Measurements from ENCODE around the gene SAP25. TPM values are rescaled to one million over a fixed set of nuclear protein-coding genes. Genes with fewer than 3 reads are reported as not detected.

The SAP25 gene
- total and polyA plus RNA-seq, 2 of the 4 experiments (the other 2 are of a cell fraction), result 1.8 TPM; not detected in 1

- in situ Hi-C loops (cut with MboI; ENCODE audit: low sequenced_read_pairs) (loop anchor here (25.0 kb wide), 1 partner anchor 277 kb away; the partner anchor contains the start of genes SLC12A9 and TRIP6), dilution Hi-C loops (cut with HindIII; ENCODE audit: low sequenced_read_pairs, unreplicated experiment) (no loop called here), intact Hi-C loops (cut with micrococcal nuclease) (loop anchor here (1.0 to 10.0 kb wide), 3 partner anchors 17 to 249 kb away; partner anchors contain the start of genes GNB2 and PCOLCE)
- peak within 1 kb of the TSS; percentile 53; the same call in 1 of the 2 replicates for H3K18ac ChIP-seq (ENCODE audit: low read depth, low read length)
- H3K36me3 ChIP-seq (ENCODE audit: control insufficient read depth, insufficient read depth, low read length), result peaks cover 19% of the 10 kb centered on the region
- H4K20me1 ChIP-seq (ENCODE audit: insufficient read depth, low read length), result peaks cover 33% of the 10 kb centered on the region
- H4K5ac ChIP-seq (ENCODE audit: low read depth, low read length), result peak within 1 kb of the TSS; percentile 81
- H2AFZ ChIP-seq (replicated peaks; ENCODE audit: low read length, poor library complexity), result peak within 1 kb of the TSS; percentile 96
- peak within 1 kb of the TSS; percentile 51 for H2BK120ac ChIP-seq (ENCODE audit: low read depth, low read length)
- H2BK20ac ChIP-seq (ENCODE audit: low read depth, low read length), result no peak within 1 kb of the TSS
- H3K4me1 ChIP-seq (ENCODE audit: control insufficient read depth, insufficient read depth, low read length), result peaks cover 17% of the 10 kb centered on the region
- H3K27ac ChIP-seq (ENCODE audit: insufficient read depth, low read length), result peak within 1 kb of the TSS; percentile 90
- H3K27me3 ChIP-seq (ENCODE audit: control insufficient read depth, insufficient read depth, low read length), result no peaks in the 10 kb centered on the region
- peak; percentile 11 for ATAC-seq (ENCODE audit: low read depth)
- H3K4me3 ChIP-seq (ENCODE audit: insufficient read depth, low read depth, low read length), result peak within 1 kb of the TSS; percentile 72
- peak within 1 kb of the TSS; percentile 83 for H2BK5ac ChIP-seq (ENCODE audit: low read depth, low read length, poor library complexity, severe bottlenecking)
- H4K8ac ChIP-seq (ENCODE audit: low read depth in 2 of 2, low read length in 2 of 2), result peak within 1 kb of the TSS; percentile 91 to 92
- H3K4ac ChIP-seq (ENCODE audit: low read depth, low read length), result peak within 1 kb of the TSS; percentile 95
- peaks cover 2% of the 10 kb centered on the region for H3K9me1 ChIP-seq (ENCODE audit: insufficient read depth, low read length)
- peak within 1 kb of the TSS; percentile 92 for H3K23ac ChIP-seq (ENCODE audit: low read depth, low read length)
- peak within 1 kb of the TSS; percentile 58 for H4K91ac ChIP-seq (ENCODE audit: insufficient read depth, low read depth, low read length)
- peak within 1 kb of the TSS; percentile 99 for H3K4me2 ChIP-seq (ENCODE audit: low read depth, low read length)
- peak within 1 kb of the TSS; percentile 98 for H2AK5ac ChIP-seq (ENCODE audit: low read depth, low read length)
- no peak for DNase-seq
- WGBS, 2 experiments (ENCODE audit: extremely low coverage in 2 of 2, insufficient read length in 1 of 2), result 0% methylated on average over 29 of the region's 61 CpGs; no CpG with 5 or more reads in 1 of the 2 experiments
- H3K56ac ChIP-seq (ENCODE audit: extremely low read depth, insufficient read depth, low read length), result peak within 1 kb of the TSS; percentile 80
- peaks cover 12 to 52% of the 10 kb centered on the region in 2 experiments for H3K79me1 ChIP-seq (ENCODE audit: low read depth in 1 of 2, low read length in 2 of 2)
- no peaks in the 10 kb centered on the region for H3K9me3 ChIP-seq (ENCODE audit: control insufficient read depth, insufficient read depth, low read length)
- no TSS peak for BruUV-seq (replicated peaks)
- CTCF ChIA-PET, result interaction anchor here (0.9 to 1.6 kb wide), 2 partner anchors 16 to 19 kb away, joined by 3 to 4 read pairs; partner anchors contain the start of gene PCOLCE
- peak within 1 kb of the TSS; percentile 36; the same call in 1 of the 3 replicates for H2BK15ac ChIP-seq (ENCODE audit: low read depth, low read length)
- H3K14ac ChIP-seq (replicated peaks; ENCODE audit: low read depth, low read length), result peak within 1 kb of the TSS; percentile 59
- peak within 1 kb of the TSS; percentile 96 for H3K9ac ChIP-seq (ENCODE audit: low read depth, low read length)
- H2AK9ac ChIP-seq (replicated peaks; ENCODE audit: low read depth, low read length, poor library complexity), result peak within 1 kb of the TSS; percentile 96
- POLR2A ChIA-PET (ENCODE audit: unreplicated experiment), result interaction anchor here (0.6 to 1.4 kb wide), 5 partner anchors 17 to 289 kb away, joined by 3 to 7 read pairs (median 4); partner anchors contain the start of genes MOSPD3, PCOLCE, SRRT and ZCWPW1
- TF ChIP-seq CTCF (conservative IDR thresholded peaks at IDR 0.05; ENCODE audit: low read depth, low read length) (no peak), FOS (IDR thresholded peaks at IDR 0.05; ENCODE audit: low read depth, low read length) (no peak), USF2 (IDR thresholded peaks at IDR 0.05; ENCODE audit: low read depth, low read length) (peak; percentile 51; the same call in 1 of the 2 replicates), CHD1 (IDR thresholded peaks at IDR 0.05; ENCODE audit: low read depth, low read length) (no peak), RFX5 (IDR thresholded peaks at IDR 0.05; ENCODE audit: low read depth, low read length) (no peak), RAD21 (IDR thresholded peaks at IDR 0.05; ENCODE audit: low read length) (no peak), SMC3 (IDR thresholded peaks at IDR 0.05; ENCODE audit: low read depth, low read length) (no peak), BHLHE40 (IDR thresholded peaks at IDR 0.05; ENCODE audit: low read depth, low read length) (no peak), NFE2L2 (IDR thresholded peaks at IDR 0.05; ENCODE audit: low read depth, low read length) (peak; percentile 18; the same call in 1 of the 2 replicates), MAFK (IDR thresholded peaks at IDR 0.05; ENCODE audit: low read depth, low read length) (no peak), MXI1 (IDR thresholded peaks at IDR 0.05; ENCODE audit: borderline replicate concordance, low read depth, low read length) (peak; percentile 37; the same call in 1 of the 2 replicates), RCOR1 (IDR thresholded peaks at IDR 0.05; ENCODE audit: insufficient replicate concordance, low read length) (no peak), POLR2A (IDR thresholded peaks at IDR 0.05; ENCODE audit: low read depth, low read length) (peak; percentile 98), MAZ (IDR thresholded peaks at IDR 0.05; ENCODE audit: borderline replicate concordance, low read depth, low read length) (peak; percentile 99)
Observed at GRCh38 chr7:100585511-100586265, 12.0 kb upstream of the SAP25 start, which contains the start of gene LRCH4. Gene LRCH4, minus strand, starts transcription at chr7:100586129. Its CDS starts 29 bp downstream, at chr7:100586100.
